ENCODE results near the gene PPP1R7.

DNA sequence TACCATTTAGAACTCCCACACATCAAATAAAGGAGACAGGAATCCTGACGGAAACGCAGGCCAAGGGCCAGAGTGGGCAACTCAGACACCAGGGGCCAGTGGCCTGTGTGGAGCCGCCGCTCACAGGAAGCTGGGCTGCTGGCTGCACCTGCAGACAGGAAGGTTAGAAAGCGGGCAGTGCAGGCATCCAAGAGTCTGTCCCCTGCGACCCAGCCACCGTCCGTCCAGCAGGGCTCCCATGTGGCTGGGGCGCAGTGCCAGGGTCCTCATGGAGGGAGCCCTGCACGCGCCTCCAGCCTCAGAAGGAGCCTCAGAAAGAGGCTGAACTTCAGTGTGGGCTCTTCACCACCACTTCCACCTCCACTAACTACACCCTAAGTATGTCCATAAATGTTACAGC is 35.7 kb downstream of the PPP1R7 start:
- TF ChIP-seq CTCF (IDR thresholded peaks at IDR 0.05; ENCODE audit: borderline replicate concordance, extremely low read depth, low read length, poor library complexity, severe bottlenecking): no peak
- TF ChIP-seq EZH2 (IDR thresholded peaks at IDR 0.05; ENCODE audit: borderline replicate concordance, low read depth, low read length, severe bottlenecking): no peak

Data from DND-41 (cell line).